HG02798 (cell line): ENCODE measurements around the gene SOX18.

Experiments used
- ATAC-seq: cut with Tn5 transposase; IDR thresholded peaks from one replicate; pipeline ENCODE4 v1.9.1; 2021; ENCODE audit warnings: mild to moderate bottlenecking; ENCODE audit not compliant: unreplicated experiment, poor library complexity

Gene SOX18

GRCh38 chr20:64053841-64054661, 4.6 kb upstream of the SOX18 start:
- no peak for ATAC-seq

GRCh38 chr20:64052987-64053840, 3.8 kb upstream of the SOX18 start:
- no peak for ATAC-seq

DNA sequence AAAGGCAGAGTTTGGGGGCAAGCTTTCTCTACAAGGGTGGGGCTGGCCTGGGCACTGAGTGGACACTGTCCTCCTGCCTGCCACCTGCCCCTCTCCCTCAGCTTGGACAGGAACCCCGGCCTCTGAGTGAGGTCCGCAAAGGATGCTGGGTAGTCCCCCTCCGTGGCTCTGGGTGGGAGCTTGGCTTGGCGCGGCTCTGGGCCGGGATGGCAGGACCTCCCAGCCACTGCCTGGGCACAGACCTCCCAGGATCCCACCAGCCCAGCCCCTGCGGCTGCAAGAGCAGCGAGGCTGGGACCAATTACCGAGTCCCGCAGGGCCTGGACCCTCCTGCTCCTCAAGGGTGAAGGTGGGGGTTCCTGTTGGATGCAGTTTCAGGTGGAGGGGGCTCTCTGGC, 2.9 kb upstream of the SOX18 start:
- no peak for ATAC-seq

DNA sequence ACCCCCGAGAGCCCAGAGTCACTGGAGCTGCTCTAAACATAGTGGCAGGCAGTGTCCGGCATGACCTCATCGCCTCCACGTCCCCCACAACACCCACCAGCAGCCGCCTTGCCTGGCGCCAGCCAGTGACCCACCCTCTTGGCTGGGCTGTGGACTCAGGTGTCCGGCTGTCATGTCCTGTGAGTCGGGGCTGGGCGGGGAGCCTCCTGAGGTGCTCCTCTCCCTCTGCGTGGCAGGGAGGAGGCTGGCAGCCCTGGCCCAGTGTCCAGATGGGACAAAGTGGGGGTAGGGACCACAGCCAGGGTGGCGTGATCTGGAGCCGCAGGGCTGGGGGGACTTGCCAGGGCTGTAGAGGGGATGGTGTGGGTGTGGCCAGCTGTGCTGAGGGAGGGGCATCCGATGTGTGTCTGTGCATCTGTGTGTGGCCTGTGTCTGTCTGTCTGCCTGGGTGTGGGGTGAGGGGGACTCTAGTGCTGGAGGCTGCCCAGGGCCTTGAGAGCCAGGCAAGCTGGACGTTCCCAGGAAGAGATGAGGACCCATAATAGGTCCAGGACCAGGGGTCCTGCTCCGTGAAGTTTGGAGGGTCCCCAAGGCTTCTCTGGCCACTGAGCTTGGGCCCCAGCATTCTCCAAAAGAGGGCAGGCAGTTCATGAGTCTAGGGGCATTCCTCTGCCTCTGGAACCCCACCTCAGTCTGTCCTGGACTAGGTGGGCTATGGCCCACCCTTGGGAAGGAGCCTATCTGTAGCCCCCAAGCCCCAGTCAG, 2.3 kb upstream of the SOX18 start:
- no peak for ATAC-seq

GRCh38 chr20:64051033-64051452, 1.6 kb upstream of the SOX18 start:
- ATAC-seq: no peak

DNA sequence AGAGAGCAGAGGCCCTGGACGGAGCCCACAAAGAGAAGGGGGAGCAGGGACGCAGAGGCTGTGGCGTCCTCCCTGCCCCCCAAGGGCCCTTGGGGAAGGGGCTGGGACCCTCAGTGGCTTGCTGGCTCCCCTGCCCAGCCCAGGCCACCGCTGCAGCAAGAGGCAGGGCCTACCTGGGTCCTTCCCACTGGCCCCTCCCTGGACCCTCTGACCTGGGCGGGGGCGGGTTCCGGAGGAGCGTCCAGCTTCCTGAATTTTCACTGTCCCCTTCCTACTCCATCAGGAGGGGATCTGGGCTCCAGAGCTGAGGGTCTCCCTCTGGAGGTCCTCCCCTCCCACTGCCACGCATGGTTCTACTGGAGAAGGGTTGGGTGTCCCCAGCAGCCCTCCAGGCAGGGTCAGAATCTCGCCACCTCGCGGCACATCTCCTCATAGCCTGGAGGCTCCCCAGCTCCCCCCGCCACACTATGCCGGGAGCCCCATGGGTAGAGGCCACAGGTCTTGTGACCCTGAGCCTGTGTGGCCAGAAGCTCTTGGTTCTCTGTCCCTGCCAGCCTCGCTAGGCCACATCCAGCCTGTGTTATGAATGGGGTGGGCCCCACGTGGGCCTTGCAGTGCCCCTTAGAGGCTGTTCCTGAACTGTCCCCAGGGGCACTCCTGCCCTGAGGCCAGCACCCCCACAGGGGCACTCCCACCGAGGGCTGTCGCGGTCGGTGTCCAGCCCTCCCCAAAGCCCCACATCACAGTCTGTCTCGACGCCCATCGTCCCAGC, 1.0 kb upstream of the SOX18 start:
- no peak for ATAC-seq

GRCh38 chr20:64049878-64050260, 430 bp upstream of the SOX18 start:
- no peak for ATAC-seq

- no peak for ATAC-seq
Observed at GRCh38 chr20:64048402-64049044, 916 bp downstream of the SOX18 start.

DNA sequence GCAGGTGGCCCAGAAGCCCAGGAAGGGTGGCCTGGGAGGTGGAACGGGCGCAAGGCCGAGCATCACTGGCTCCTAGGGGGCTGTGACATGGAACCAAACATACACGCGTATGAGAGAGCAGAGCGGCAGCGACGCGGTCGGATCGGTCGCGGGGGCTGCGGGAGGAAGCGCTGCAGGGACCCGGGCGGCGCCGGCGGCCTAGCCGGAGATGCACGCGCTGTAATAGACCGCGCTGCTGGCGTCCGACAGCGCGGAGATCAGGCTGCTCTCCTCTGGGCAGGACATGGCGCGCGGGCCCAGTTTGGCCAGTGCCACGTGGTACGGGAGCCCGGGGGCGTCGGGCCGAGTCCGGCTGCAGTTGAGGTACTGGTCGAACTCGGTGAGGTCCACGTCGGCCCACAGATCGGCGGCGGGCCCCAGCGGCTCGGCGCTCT, 1.5 kb downstream of the SOX18 start:
- no peak for ATAC-seq

DNA sequence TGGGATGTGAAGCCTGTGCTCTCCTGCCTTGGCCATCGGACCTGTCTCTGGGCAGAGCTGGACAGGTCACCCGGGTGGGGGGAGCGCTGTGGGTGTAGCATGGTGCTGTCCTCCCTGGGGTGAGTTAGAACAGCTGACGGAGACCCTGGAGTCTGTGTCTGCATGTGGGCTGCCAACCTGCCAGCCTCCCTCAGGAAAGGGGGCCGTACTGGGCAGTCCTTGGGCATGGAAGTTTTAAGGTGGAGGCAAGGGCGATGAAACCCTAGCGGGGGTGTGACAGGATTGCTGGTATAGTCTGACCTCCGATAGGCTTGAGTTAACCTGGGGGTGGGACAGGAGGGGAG, 2.4 kb downstream of the SOX18 start:
- ATAC-seq: no peak

DNA sequence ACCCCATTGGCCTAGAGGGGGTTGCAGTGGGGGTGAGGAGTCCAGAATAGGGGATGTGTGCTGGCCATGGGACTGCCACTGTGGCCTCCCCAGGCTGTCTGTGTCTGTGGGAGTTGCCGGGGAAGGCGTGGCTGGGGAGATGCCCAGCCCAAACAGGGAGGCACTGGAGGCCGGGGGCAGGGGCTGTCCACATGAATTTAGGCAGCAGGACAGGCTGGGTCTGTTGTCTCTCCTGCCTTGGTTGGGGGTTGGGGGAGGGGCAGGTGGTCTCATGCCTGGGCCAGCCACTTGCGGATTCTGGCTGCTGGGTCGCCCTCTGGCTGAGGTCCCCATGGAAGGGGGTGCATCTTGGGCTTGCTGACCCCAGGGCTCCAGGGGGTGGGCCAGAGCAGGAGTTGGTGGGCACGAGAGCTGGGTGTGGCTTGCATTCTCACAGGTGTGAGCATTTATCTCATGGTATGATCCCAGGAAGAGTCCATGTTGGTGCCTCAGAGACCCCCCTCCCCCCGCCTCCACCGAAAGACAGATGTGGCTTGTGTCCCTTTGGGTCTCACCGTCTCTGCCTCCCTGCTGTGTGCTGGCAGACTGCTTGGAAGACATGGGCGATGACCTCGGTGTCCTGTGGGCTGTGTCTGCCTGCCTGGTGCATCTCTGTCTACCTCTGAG, 4.0 kb downstream of the SOX18 start:
- ATAC-seq: no peak

DNA sequence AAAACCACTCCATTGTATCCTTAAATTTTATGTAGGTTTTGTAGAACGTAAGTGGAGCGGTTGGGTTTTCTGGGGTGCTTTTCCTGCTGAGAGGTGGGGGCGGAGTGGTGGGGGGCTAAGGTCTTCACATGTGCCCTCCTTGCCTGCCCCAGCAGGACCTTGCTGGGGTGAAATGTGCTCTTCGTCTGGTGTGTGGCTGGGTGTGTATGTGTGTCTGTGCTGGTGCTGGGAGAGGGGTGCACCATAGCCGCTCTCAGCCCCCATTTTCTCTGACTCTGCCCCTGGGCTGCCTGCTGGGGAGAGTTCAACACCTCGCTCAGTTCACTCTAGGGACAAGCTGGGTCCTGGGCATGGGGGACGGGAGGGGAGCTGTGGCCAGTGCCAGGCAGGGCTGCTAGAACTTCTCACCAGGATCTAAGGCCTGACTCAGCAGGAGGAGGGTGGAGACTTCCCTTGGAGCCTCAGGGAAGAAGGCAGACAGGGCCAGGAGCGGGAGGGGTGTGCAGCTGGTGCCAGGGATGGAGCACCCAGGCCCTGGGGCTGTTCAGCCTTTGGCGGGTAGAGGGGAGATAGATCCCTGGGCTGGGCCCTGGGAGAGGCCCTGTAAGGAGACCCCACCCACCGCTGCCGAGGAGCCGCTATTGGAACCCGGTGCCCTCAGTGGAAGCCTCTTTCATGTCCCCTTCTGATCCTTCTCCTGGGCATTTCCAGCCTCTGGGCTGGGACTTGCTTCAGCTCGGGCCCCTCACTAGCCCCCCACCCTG, 4.8 kb downstream of the SOX18 start:
- no peak for ATAC-seq

- no peak for ATAC-seq
Observed at GRCh38 chr20:64043768-64044167, 5.7 kb downstream of the SOX18 start.

GRCh38 chr20:64042054-64042781, 7.2 kb downstream of the SOX18 start:
- no peak for ATAC-seq

DNA sequence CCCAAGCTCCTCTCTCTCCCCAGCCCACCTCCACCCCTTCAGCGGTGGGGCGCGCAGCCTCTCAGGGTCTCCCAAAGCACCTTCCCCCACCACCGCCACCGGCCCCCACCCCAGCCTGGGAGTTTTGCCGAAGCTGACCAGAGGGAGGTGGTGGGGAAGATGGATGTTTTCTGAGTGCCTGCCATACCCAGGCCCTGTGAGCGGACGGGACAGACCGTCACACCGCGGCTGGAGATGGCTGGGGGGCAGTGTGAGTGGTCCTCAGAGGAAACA, 7.7 kb downstream of the SOX18 start:
- ATAC-seq: no peak

DNA sequence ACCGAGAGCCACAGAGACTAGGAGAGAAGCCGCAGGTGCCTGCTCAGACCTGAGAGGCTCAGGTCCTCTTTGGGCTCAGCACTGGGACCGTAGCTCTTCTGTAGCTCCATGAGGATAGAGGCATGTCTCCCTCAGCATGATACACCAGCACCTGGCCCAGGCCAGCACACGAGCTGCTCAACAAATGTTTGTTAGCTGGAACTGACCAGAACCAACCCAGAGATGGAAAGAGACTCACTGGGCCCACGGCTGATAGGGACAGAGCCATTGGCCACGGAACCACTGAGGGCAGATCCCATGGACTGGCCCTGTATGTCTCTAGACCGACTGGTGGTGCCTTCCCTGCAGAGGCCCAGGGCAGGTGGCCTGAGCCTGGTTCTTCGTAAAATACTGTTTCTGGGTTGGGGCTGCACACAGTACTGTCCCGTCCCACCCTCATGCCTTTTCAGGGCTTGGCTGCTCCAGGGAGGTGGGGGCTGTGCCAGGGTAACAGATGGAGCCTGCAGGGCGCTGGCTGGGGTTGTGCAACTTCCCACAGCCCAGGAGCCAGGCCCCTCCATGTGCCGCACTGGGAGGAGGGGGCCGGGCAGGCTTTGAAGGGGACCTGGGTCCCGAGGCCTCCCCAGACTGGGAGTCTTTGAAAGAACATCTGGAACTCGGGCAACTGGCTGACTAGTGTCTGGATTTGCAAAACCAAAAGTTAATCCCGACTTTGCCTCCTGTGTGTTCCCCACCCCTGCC, 8.2 kb downstream of the SOX18 start:
- no peak for ATAC-seq

DNA sequence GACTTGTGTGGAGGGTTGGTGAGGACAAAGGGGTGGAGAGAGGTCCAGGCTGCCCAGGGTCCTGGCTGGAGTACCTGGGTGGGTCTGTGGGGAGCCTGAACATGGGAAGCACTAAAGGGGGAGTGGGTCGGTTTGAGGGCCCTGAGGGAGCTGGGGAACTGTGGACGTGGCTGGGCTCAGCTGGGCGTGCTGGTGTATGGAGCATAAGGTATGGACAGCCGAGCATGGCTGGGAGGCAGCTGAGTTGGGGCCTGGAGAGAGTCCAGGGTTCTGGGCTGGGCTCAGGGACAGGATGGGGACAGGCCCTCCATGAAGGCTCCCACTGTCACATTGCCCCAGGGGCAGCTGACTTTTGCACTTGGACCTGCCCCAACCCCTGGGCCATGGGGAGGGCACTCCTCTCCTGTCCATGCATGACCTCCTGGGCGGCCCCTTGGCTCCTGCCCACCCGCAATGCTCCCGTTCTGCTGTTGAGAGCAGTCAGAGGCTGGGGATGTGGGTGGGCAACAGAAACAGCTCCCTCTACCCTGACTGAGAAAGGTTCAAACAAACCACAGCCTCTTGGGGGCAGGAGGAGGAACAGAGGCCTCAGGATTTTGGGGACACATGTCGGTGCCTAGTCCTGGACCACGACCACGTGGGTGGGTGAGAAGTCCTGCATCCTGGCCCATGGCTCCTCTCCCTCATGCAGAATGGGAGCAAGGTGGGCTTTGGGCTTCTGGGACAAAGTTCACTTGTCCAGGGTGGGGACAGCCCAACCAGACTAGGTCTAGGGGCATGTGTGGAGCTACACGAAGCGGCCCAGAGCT, 9.0 kb downstream of the SOX18 start:
- no peak for ATAC-seq
